Fibroblast of lung (primary cell): ENCODE results near the gene OR10J1. TPM values are rescaled to one million over a fixed set of nuclear protein-coding genes. Genes with fewer than 3 reads are reported as not detected.

Source experiments
- DNase-seq, 2 donors: peaks; one replicate each; pipeline versions ENCODE4 v3.0.0 to v3.0.0-alpha.2; 2010; ENCODE audit warnings: low read depth in 2 of 2
- H2AFZ ChIP-seq: 2 replicates; pipeline ENCODE4 v1.5.1; 2012; ENCODE audit warnings: low read length, control low read depth, inconsistent platforms
- H3K27ac ChIP-seq: 2 replicates; pipeline ENCODE4 v1.5.1; 2011; ENCODE audit warnings: low read length, control low read depth; ENCODE audit not compliant: insufficient read depth
- H3K27me3 ChIP-seq: 2 replicates; pipeline ENCODE4 v1.5.1; 2011; ENCODE audit warnings: mild to moderate bottlenecking, low read length; ENCODE audit not compliant: control insufficient read depth, insufficient read depth
- H3K36me3 ChIP-seq: 2 replicates; pipeline ENCODE4 v1.5.1; 2011; ENCODE audit warnings: low read length; ENCODE audit not compliant: control insufficient read depth, insufficient read depth
- H3K4me1 ChIP-seq: 2 replicates; pipeline ENCODE4 v1.5.1; 2011; ENCODE audit warnings: low read length; ENCODE audit not compliant: control insufficient read depth, insufficient read depth; ENCODE audit errors: extremely low read depth
- H3K4me2 ChIP-seq: 2 replicates; pipeline ENCODE4 v1.5.1; 2011; ENCODE audit warnings: low read length, control low read depth; ENCODE audit not compliant: insufficient read depth; ENCODE audit errors: extremely low read depth
- H3K4me3 ChIP-seq, 4 experiments: fragments of 200-600 bp in 1 of 4; sonication (generic) in 1 of 4; replicated peaks in 1 of 4; 2 replicates each; pipeline ENCODE4 v1.5.1; 2011 to 2016; ENCODE audit warnings: low read length in 4 of 4, low read depth in 3 of 4, mild to moderate bottlenecking in 3 of 4, control low read depth in 2 of 4, inconsistent platforms in 1 of 4, mixed read lengths in 1 of 4; ENCODE audit not compliant: insufficient read depth in 1 of 4; ENCODE audit errors: control extremely low read depth in 1 of 4
- H3K79me2 ChIP-seq: 2 replicates; pipeline ENCODE4 v1.5.1; 2012; ENCODE audit warnings: mild to moderate bottlenecking, low read length, inconsistent platforms; ENCODE audit not compliant: control insufficient read depth, insufficient read depth
- H3K9ac ChIP-seq: 2 replicates; pipeline ENCODE4 v1.5.1; 2011; ENCODE audit warnings: mild to moderate bottlenecking, low read length, control low read depth; ENCODE audit not compliant: insufficient read depth
- H3K9me3 ChIP-seq: 2 replicates; pipeline ENCODE4 v1.5.1; 2012; ENCODE audit warnings: low read depth, low read length; ENCODE audit not compliant: control insufficient read depth, insufficient read depth
- H4K20me1 ChIP-seq: 2 replicates; pipeline ENCODE4 v1.5.1; 2011; ENCODE audit warnings: low read length; ENCODE audit not compliant: control insufficient read depth, insufficient read depth; ENCODE audit errors: extremely low read depth
- EZH2 ChIP-seq: IDR thresholded peaks from 2 replicates; pipeline ENCODE4 v1.5.1; 2012; ENCODE audit warnings: low read length, control low read depth, mild to moderate bottlenecking; ENCODE audit errors: missing control alignments
- polyA plus RNA-seq, 2 donors: library from polyadenylated mRNA; depleted of rRNA in 1 of 2; stranded (reverse) in 1 of 2; unstranded in 1 of 2; fragments of >200 nt; gene quantifications; 2 replicates each; pipeline ENCODE4 v1.2.1, GENCODE V29; 2011 to 2012; ENCODE audit warnings: missing spikeins in 1 of 2
- total RNA-seq: library from RNA; depleted of rRNA; stranded (reverse); fragments of >200 nt; gene quantifications from 2 replicates; pipeline ENCODE4 v1.2.1, GENCODE V29; 2014
- TF ChIP-seq, protein P1 (sequence below), 2 donors: IDR thresholded peaks in 1 of 2; conservative IDR thresholded peaks in 1 of 2; 1 replicate in 1 of 2; 2 replicates in 1 of 2; pipeline ENCODE4 v1.5.1; 2011 to 2012; ENCODE audit warnings: low read length in 2 of 2, control low read depth in 1 of 2, inconsistent platforms in 1 of 2, low read depth in 1 of 2, mild to moderate bottlenecking in 1 of 2

The OR10J1 gene
- total and polyA plus RNA-seq, 2 donors (not counting 1 experiment from before 2014, with no cell fraction given): not detected

DNA sequence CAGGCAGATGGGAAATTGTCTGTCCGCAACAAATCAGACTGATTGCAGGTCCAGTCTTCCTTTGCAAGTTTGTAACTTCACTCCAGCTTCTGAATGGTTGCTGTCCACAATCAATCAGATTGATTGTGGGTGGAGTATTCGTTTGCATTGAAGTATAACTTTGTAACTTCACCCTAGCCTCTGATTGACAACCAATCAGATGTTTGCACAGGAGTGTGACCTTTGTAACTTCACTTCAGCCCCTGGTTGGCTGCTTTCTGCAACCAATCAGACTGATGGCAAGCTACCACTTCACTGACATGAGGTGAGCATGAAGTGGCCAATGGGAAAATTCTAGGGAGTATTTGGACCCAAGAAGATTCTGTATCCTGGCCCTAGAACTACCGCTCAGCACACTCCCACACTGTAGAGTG, 25.7 kb downstream of the OR10J1 start:
- H3K9ac ChIP-seq: no peak overlapping the region
- no peaks in the 10 kb centered on the region for H3K9me3 ChIP-seq
- no peaks in the 10 kb centered on the region for H3K79me2 ChIP-seq
- no peaks in the 10 kb centered on the region for H3K27me3 ChIP-seq
- no peak overlapping the region for H2AFZ ChIP-seq
- no peak for DNase-seq
- TF ChIP-seq, protein P1, sequence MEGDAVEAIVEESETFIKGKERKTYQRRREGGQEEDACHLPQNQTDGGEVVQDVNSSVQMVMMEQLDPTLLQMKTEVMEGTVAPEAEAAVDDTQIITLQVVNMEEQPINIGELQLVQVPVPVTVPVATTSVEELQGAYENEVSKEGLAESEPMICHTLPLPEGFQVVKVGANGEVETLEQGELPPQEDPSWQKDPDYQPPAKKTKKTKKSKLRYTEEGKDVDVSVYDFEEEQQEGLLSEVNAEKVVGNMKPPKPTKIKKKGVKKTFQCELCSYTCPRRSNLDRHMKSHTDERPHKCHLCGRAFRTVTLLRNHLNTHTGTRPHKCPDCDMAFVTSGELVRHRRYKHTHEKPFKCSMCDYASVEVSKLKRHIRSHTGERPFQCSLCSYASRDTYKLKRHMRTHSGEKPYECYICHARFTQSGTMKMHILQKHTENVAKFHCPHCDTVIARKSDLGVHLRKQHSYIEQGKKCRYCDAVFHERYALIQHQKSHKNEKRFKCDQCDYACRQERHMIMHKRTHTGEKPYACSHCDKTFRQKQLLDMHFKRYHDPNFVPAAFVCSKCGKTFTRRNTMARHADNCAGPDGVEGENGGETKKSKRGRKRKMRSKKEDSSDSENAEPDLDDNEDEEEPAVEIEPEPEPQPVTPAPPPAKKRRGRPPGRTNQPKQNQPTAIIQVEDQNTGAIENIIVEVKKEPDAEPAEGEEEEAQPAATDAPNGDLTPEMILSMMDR (conservative IDR thresholded peaks at IDR 0.05 in 1 of 2, IDR thresholded peaks at IDR 0.05 in 1 of 2; ENCODE audit: low read depth in 1 of 2, low read length in 2 of 2): no peak
- TF ChIP-seq EZH2: no peak
- no peaks in the 10 kb centered on the region for H3K4me1 ChIP-seq
- no peaks in the 10 kb centered on the region for H3K36me3 ChIP-seq
- no peak overlapping the region for H3K4me2 ChIP-seq
- no peak overlapping the region for H3K27ac ChIP-seq
- no peaks in the 10 kb centered on the region for H4K20me1 ChIP-seq
- no peak overlapping the region for H3K4me3 ChIP-seq

DNA sequence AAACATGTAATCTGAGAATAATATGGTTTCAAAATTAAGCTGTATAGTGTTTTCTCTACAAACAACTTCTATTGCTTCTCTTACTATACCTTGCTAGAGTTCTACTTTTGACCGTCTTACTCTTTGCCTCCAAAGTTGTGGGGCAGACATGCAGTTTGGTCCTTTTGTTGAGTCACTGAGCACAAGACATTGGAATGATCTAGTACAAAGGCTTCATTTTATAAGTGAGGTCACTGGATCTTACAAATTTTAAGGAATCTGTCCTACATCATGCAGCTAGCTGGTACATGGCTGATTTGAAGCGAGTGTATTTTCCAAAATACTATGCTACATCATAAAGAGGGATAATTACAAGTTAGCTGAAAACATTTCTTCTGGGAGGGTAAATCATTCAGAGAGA, 28.8 kb downstream of the OR10J1 start:
- H2AFZ ChIP-seq: no peak overlapping the region
- DNase-seq: no peak
- H3K4me2 ChIP-seq: no peak overlapping the region
- no peak overlapping the region for H3K4me3 ChIP-seq
- H3K36me3 ChIP-seq: no peaks in the 10 kb centered on the region
- H3K27ac ChIP-seq: no peak overlapping the region
- no peak overlapping the region for H3K9ac ChIP-seq
- H3K4me1 ChIP-seq: no peaks in the 10 kb centered on the region
- no peaks in the 10 kb centered on the region for H3K79me2 ChIP-seq
- H3K9me3 ChIP-seq: no peaks in the 10 kb centered on the region
- TF ChIP-seq EZH2: no peak
- TF ChIP-seq, protein P1 (conservative IDR thresholded peaks at IDR 0.05 in 1 of 2, IDR thresholded peaks at IDR 0.05 in 1 of 2; ENCODE audit: low read depth in 1 of 2, low read length in 2 of 2): no peak
- H3K27me3 ChIP-seq: no peaks in the 10 kb centered on the region
- H4K20me1 ChIP-seq: no peaks in the 10 kb centered on the region

DNA sequence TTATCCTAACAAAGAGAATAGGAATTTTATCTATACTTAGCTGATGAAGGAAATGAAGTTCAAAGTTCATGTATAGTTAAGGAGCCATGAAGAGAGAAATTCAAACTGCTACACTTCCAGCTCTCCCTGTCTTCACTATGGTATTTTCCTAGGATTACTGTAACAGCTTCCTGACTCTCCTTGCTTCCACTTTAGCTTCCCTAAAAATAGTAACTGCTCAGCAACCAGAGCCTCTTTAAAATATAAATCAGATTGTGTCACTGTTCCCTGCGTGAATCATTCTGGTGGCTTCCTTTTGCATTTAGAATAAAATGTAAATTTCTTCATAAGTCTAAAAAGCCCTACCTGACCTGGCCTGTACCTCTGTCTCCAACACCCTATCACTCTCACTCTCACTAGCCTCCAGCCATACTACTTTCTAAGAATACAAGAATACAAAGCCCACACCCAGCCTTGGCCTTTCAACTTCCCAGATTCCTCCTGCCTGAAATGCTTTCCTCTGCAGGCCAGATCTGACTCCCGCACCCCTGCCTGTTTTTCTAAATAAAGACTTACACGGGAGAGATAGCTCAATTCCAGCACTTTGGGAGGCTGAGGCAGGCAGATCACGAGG, 30.5 kb downstream of the OR10J1 start:
- Histone ChIP-seq H3K4me1 (no peaks in the 10 kb centered on the region), H3K79me2 (no peaks in the 10 kb centered on the region), H3K27me3 (no peaks in the 10 kb centered on the region), H3K27ac (no peak overlapping the region), H4K20me1 (no peaks in the 10 kb centered on the region), H3K9ac (no peak overlapping the region), H2AFZ (no peak overlapping the region), H3K9me3 (no peaks in the 10 kb centered on the region), H3K4me2 (no peak overlapping the region), H3K36me3 (no peaks in the 10 kb centered on the region), H3K4me3 (no peak overlapping the region)
- TF ChIP-seq, protein P1 (conservative IDR thresholded peaks at IDR 0.05 in 1 of 2, IDR thresholded peaks at IDR 0.05 in 1 of 2; ENCODE audit: low read depth in 1 of 2, low read length in 2 of 2): no peak
- no peak for TF ChIP-seq EZH2
- no peak for DNase-seq
